Fibroblast of lung (primary cell): ENCODE data around the gene SEM1. TPM values are rescaled to one million over a fixed set of nuclear protein-coding genes. Genes with fewer than 3 reads are reported as not detected.
A peak's percentile ranks its signal among the peaks of the same experiment; 100 is the strongest.

Experiments
- DNase-seq, 2 donors: peaks; one replicate each; pipeline versions ENCODE4 v3.0.0 to v3.0.0-alpha.2; 2010; ENCODE audit warnings: low read depth in 2 of 2
- H2AFZ ChIP-seq: 2 replicates; pipeline ENCODE4 v1.5.1; 2012; ENCODE audit warnings: low read length, control low read depth, inconsistent platforms
- H3K27ac ChIP-seq: 2 replicates; pipeline ENCODE4 v1.5.1; 2011; ENCODE audit warnings: low read length, control low read depth; ENCODE audit not compliant: insufficient read depth
- H3K27me3 ChIP-seq: 2 replicates; pipeline ENCODE4 v1.5.1; 2011; ENCODE audit warnings: mild to moderate bottlenecking, low read length; ENCODE audit not compliant: control insufficient read depth, insufficient read depth
- H3K36me3 ChIP-seq: 2 replicates; pipeline ENCODE4 v1.5.1; 2011; ENCODE audit warnings: low read length; ENCODE audit not compliant: control insufficient read depth, insufficient read depth
- H3K4me1 ChIP-seq: 2 replicates; pipeline ENCODE4 v1.5.1; 2011; ENCODE audit warnings: low read length; ENCODE audit not compliant: control insufficient read depth, insufficient read depth; ENCODE audit errors: extremely low read depth
- H3K4me2 ChIP-seq: 2 replicates; pipeline ENCODE4 v1.5.1; 2011; ENCODE audit warnings: low read length, control low read depth; ENCODE audit not compliant: insufficient read depth; ENCODE audit errors: extremely low read depth
- H3K4me3 ChIP-seq, 4 experiments: fragments of 200-600 bp in 1 of 4; sonication (generic) in 1 of 4; replicated peaks in 1 of 4; 2 replicates each; pipeline ENCODE4 v1.5.1; 2011 to 2016; ENCODE audit warnings: low read length in 4 of 4, low read depth in 3 of 4, mild to moderate bottlenecking in 3 of 4, control low read depth in 2 of 4, inconsistent platforms in 1 of 4, mixed read lengths in 1 of 4; ENCODE audit not compliant: insufficient read depth in 1 of 4; ENCODE audit errors: control extremely low read depth in 1 of 4
- H3K79me2 ChIP-seq: 2 replicates; pipeline ENCODE4 v1.5.1; 2012; ENCODE audit warnings: mild to moderate bottlenecking, low read length, inconsistent platforms; ENCODE audit not compliant: control insufficient read depth, insufficient read depth
- H3K9ac ChIP-seq: 2 replicates; pipeline ENCODE4 v1.5.1; 2011; ENCODE audit warnings: mild to moderate bottlenecking, low read length, control low read depth; ENCODE audit not compliant: insufficient read depth
- H3K9me3 ChIP-seq: 2 replicates; pipeline ENCODE4 v1.5.1; 2012; ENCODE audit warnings: low read depth, low read length; ENCODE audit not compliant: control insufficient read depth, insufficient read depth
- H4K20me1 ChIP-seq: 2 replicates; pipeline ENCODE4 v1.5.1; 2011; ENCODE audit warnings: low read length; ENCODE audit not compliant: control insufficient read depth, insufficient read depth; ENCODE audit errors: extremely low read depth
- CTCF ChIP-seq, 2 donors: IDR thresholded peaks in 1 of 2; conservative IDR thresholded peaks in 1 of 2; 1 replicate in 1 of 2; 2 replicates in 1 of 2; pipeline ENCODE4 v1.5.1; 2011 to 2012; ENCODE audit warnings: low read length in 2 of 2, control low read depth in 1 of 2, inconsistent platforms in 1 of 2, low read depth in 1 of 2, mild to moderate bottlenecking in 1 of 2
- EZH2 ChIP-seq: IDR thresholded peaks from 2 replicates; pipeline ENCODE4 v1.5.1; 2012; ENCODE audit warnings: low read length, control low read depth, mild to moderate bottlenecking; ENCODE audit errors: missing control alignments
- polyA plus RNA-seq, 2 donors: library from polyadenylated mRNA; depleted of rRNA in 1 of 2; stranded (reverse) in 1 of 2; unstranded in 1 of 2; fragments of >200 nt; gene quantifications; 2 replicates each; pipeline ENCODE4 v1.2.1, GENCODE V29; 2011 to 2012; ENCODE audit warnings: missing spikeins in 1 of 2
- total RNA-seq: library from RNA; depleted of rRNA; stranded (reverse); fragments of >200 nt; gene quantifications from 2 replicates; pipeline ENCODE4 v1.2.1, GENCODE V29; 2014

Gene SEM1
- total and polyA plus RNA-seq, 2 donors (not counting 1 experiment from before 2014, with no cell fraction given), result 52.7 to 123 TPM

DNA sequence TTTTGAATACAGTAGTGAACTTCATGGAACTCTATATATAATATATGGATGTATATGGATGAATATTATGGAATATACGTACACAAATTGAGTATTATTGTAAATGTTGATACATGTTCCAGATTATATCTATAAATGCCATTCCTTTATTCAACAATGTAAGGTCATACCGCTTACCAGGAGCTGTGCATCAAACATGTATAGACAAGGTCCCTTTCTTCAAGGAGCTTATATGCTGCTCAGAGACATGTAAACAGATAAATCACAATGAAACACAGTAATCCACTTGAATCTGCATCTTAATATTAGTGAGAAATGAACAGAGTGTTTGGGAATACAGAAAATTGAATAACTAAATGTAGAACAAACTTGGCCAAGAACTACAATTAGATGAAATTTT, 898 bp upstream of the SEM1 start:
- H3K4me2 ChIP-seq, result no peak overlapping the region
- H2AFZ ChIP-seq, result peak overlapping the region; percentile 27

GRCh38 chr7:96708872-96709271, 774 bp downstream of the SEM1 start:
- Histone ChIP-seq H2AFZ (peak overlapping the region; percentile 99), H3K36me3 (no peaks in the 10 kb centered on the region), H3K4me2 (peak overlapping the region; percentile 89), H3K27me3 (no peaks in the 10 kb centered on the region), H3K79me2 (peaks cover 44% of the 10 kb centered on the region), H3K4me1 (peaks cover 7% of the 10 kb centered on the region), H4K20me1 (no peaks in the 10 kb centered on the region), H3K4me3 (peak overlapping the region; percentile 83 to 99 (median 92)), H3K9me3 (no peaks in the 10 kb centered on the region), H3K9ac (peak overlapping the region; percentile 91), H3K27ac (peak overlapping the region; percentile 98)
- TF ChIP-seq CTCF (conservative IDR thresholded peaks at IDR 0.05 in 1 of 2, IDR thresholded peaks at IDR 0.05 in 1 of 2; ENCODE audit: low read depth in 1 of 2, low read length in 2 of 2) (no peak), EZH2 (no peak)
- DNase-seq, result no peak

More for the DNA sequence above, 898 bp upstream of the SEM1 start:
- TF ChIP-seq EZH2, result no peak
- TF ChIP-seq CTCF (conservative IDR thresholded peaks at IDR 0.05 in 1 of 2, IDR thresholded peaks at IDR 0.05 in 1 of 2; ENCODE audit: low read depth in 1 of 2, low read length in 2 of 2), result no peak
- H3K9me3 ChIP-seq, result no peaks in the 10 kb centered on the region
- no peak for DNase-seq
- no peaks in the 10 kb centered on the region for H3K36me3 ChIP-seq
- H3K4me3 ChIP-seq, result no peak overlapping the region
- peaks cover 7% of the 10 kb centered on the region for H3K4me1 ChIP-seq
- H3K27ac ChIP-seq, result no peak overlapping the region
- H3K27me3 ChIP-seq, result no peaks in the 10 kb centered on the region
- no peaks in the 10 kb centered on the region for H4K20me1 ChIP-seq
- peaks cover 35% of the 10 kb centered on the region for H3K79me2 ChIP-seq
- H3K9ac ChIP-seq, result no peak overlapping the region

DNA sequence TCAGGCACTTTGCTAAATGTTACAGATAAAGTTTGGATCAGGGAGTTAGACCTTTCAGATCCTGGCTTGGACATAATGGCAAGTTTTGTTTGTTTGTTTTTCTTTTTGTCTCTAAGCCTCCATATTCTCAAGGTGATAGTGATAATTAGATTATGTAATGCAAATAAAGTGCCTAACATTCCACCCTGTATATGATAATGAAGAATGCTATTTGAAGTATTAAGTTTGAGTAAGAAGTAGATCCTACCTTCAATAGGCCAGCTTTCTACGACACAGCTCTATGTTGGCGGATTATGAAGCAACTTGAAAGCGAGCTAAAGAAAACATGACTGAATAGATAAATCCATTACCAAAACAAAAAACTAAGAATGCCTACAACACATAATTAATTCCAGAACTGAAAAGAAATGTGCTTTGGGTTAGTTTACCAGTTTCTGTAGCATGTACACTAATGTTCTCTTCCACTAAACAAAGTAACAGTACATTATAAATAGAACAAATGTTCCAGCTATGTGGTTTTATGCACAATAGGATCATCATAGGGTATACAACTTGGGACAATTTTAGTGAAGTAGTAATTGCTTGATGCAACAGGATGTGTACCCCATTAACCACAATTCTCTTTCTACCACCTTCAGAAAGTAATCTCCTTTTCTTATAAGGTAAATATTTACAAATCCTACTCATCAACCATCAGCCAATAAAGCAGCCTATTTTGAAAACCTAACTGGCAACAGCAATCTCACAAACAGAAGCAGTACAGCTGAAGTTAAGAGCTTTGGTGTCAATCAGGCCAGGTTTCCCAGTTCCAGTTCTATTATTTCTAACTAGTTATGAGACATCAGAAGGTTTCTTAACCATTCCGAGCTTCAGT, 1.5 kb downstream of the SEM1 start:
- Histone ChIP-seq H4K20me1 (no peaks in the 10 kb centered on the region), H3K79me2 (peaks cover 49% of the 10 kb centered on the region), H3K27me3 (no peaks in the 10 kb centered on the region), H3K27ac (peak overlapping the region; percentile 98), H2AFZ (no peak overlapping the region), H3K4me1 (peaks cover 7% of the 10 kb centered on the region), H3K9me3 (no peaks in the 10 kb centered on the region), H3K36me3 (no peaks in the 10 kb centered on the region), H3K9ac (no peak overlapping the region), H3K4me3 (peak overlapping the region; percentile 83 to 99 (median 92)), H3K4me2 (peak overlapping the region; percentile 89)
- TF ChIP-seq CTCF (conservative IDR thresholded peaks at IDR 0.05 in 1 of 2, IDR thresholded peaks at IDR 0.05 in 1 of 2; ENCODE audit: low read depth in 1 of 2, low read length in 2 of 2) (no peak), EZH2 (no peak)
- peak in 1 of 2 donors; percentile 2 for DNase-seq
